ENCODE measurements around the gene METTL22. TPM values are rescaled to one million over a fixed set of nuclear protein-coding genes. Genes with fewer than 3 reads are reported as not detected.

METTL22 gene
- total RNA-seq, 2 donors from 2014 or later: 16.3 to 56.6 TPM

DNA sequence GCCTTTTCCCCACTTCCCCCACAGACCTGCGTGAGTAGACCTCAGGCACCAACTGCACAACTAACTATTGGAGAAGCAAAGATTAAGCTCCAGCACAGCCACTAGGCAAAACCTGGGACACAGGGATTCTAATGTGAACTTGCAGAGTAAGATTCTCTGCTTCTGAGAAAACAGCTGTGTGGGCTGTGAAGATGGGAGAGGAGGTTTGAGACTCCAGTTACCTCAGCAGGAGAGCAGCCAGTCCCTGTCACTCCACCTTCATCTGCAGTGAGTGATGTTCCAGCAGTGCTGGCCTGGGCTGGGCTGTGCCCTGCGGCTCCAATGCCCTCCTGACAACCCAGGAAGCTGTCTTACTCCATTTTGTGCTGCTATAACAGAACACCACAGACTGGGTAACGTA lies 34.9 kb downstream of the METTL22 start:
- no peaks in the 10 kb centered on the region for H3K9me3 ChIP-seq
- no peaks in the 10 kb centered on the region for H3K36me3 ChIP-seq
- no peak for TF ChIP-seq POLR2A (IDR thresholded peaks at IDR 0.05)
- TF ChIP-seq POLR2AphosphoS5 (IDR thresholded peaks at IDR 0.05): no peak
- TF ChIP-seq, protein P1, sequence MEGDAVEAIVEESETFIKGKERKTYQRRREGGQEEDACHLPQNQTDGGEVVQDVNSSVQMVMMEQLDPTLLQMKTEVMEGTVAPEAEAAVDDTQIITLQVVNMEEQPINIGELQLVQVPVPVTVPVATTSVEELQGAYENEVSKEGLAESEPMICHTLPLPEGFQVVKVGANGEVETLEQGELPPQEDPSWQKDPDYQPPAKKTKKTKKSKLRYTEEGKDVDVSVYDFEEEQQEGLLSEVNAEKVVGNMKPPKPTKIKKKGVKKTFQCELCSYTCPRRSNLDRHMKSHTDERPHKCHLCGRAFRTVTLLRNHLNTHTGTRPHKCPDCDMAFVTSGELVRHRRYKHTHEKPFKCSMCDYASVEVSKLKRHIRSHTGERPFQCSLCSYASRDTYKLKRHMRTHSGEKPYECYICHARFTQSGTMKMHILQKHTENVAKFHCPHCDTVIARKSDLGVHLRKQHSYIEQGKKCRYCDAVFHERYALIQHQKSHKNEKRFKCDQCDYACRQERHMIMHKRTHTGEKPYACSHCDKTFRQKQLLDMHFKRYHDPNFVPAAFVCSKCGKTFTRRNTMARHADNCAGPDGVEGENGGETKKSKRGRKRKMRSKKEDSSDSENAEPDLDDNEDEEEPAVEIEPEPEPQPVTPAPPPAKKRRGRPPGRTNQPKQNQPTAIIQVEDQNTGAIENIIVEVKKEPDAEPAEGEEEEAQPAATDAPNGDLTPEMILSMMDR (IDR thresholded peaks at IDR 0.05): no peak
- H3K27ac ChIP-seq: no peak overlapping the region
- 51% methylated on average over 3 of the region's 3 CpGs for WGBS
- H3K4me1 ChIP-seq (replicated peaks): no peaks in the 10 kb centered on the region
- no peaks in the 10 kb centered on the region for H3K27me3 ChIP-seq (replicated peaks; ENCODE audit: insufficient read depth)
- DNase-seq (ENCODE audit: low spot score): no peak
- intact Hi-C loops (cut with DNase I): no loop called here
- no peak overlapping the region for H3K4me3 ChIP-seq

DNA sequence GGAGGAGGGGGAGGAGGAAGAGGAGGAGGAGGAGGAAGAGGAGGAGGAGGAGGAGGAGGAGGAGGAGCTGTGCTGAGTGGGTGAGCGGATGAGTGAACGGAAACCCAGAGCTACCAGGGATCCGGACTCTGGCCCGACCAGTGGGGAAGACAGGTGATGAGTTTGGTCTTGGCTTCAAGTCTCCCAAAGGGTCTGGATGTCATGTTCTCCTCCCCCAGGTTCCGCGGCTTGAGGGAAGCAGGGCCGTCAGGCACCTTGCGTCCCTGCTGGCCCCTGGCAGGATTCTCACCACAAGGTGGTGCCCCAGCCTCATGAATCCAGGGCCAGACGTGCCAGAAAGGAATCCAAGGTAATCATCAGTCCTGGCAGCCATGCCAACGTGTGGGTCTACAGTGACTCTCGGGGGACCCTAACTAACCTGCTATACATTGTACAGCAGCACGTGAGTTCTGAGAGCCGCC lies 39.4 kb downstream of the METTL22 start:
- intact Hi-C loops (cut with DNase I): loop anchor here (2.0 to 5.0 kb wide), 2 partner anchors 131 to 220 kb away; no protein-coding TSS in a partner anchor
- Histone ChIP-seq H3K4me3 (no peak overlapping the region), H3K36me3 (no peaks in the 10 kb centered on the region), H3K27me3 (replicated peaks; ENCODE audit: insufficient read depth) (no peaks in the 10 kb centered on the region), H3K27ac (no peak overlapping the region), H3K9me3 (no peaks in the 10 kb centered on the region), H3K4me1 (replicated peaks) (no peaks in the 10 kb centered on the region)
- DNase-seq (ENCODE audit: low spot score): peak; percentile 61
- TF ChIP-seq POLR2AphosphoS5 (IDR thresholded peaks at IDR 0.05) (peak; percentile 55), POLR2A (IDR thresholded peaks at IDR 0.05) (no peak)
- TF ChIP-seq, protein P1 (IDR thresholded peaks at IDR 0.05): peak; percentile 43 to 85 (median 73)
- 8% methylated on average over 13 of the region's 13 CpGs for WGBS

DNA sequence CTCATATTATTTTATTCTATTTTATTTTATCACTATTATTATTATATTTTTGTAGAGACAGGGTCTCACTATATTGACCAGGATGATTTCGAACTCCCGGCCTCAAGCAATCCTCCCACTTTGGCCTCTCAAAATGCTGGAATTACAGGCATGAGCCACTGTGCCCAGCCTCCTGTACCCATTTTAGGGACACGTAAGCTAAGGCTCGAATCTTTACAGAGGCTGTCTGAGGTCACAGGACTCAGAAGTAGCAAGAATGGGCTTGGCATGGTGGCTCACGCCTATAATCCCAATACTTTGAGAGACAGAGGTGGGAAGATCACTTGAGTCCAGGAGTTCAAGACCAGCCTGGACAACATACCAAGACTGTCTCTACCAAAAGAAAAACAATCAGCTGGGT lies 40.2 kb downstream of the METTL22 start:
- 89% methylated on average over 5 of the region's 5 CpGs for WGBS
- H3K27ac ChIP-seq: no peak overlapping the region
- H3K27me3 ChIP-seq (replicated peaks; ENCODE audit: insufficient read depth): no peaks in the 10 kb centered on the region
- intact Hi-C loops (cut with DNase I): loop anchor here (2.0 to 5.0 kb wide), 2 partner anchors 131 to 219 kb away; no protein-coding TSS in a partner anchor
- no peaks in the 10 kb centered on the region for H3K36me3 ChIP-seq
- H3K9me3 ChIP-seq: no peaks in the 10 kb centered on the region
- H3K4me3 ChIP-seq: no peak overlapping the region
- no peak for TF ChIP-seq POLR2AphosphoS5 (IDR thresholded peaks at IDR 0.05)
- no peak for TF ChIP-seq POLR2A (IDR thresholded peaks at IDR 0.05)
- TF ChIP-seq, protein P1 (IDR thresholded peaks at IDR 0.05): no peak
- H3K4me1 ChIP-seq (replicated peaks): no peaks in the 10 kb centered on the region
- DNase-seq (ENCODE audit: low spot score): no peak

DNA sequence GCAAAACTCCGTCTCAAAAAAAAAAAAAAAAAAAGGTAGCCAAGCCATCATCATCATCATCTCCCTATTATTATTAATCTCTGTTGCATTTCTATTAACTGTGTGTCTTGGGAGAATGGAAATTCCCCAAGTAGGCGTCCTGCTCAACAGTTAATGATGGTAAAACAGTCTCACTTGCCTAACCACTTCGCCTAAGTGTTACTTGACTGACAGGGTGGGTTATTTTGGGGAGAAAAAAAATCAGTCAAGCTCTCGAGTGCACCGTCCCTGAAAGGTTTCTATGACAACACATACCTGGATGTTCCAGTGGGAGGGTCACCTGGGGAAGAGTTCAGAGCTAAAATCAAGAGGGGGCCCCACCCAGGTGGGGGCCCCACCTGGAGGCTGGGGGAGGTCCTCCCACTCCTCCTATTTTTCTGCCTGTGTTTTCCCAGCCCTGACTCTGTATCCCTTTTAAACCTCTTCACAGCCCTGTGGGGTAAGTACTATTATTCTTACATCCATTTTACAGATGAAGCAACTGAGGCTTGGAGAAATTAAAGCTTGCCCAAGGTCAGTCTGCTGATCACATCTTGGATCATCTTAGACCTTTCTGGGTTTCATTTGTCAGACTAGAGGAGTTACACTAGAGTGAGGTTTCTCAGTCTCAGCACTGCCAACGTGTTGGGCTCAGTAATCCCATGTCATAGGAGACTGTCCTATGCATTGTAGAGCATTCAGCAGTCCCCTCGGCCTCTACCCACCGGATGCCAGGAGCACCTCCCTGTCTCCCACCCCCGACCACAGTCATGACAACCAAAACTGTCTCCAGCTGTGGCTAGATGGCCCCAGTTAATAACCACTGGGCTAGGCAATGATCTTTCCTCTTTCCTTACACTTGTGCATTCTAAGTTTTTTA lies 41.9 kb downstream of the METTL22 start:
- H3K4me1 ChIP-seq (replicated peaks): no peaks in the 10 kb centered on the region
- no peak for TF ChIP-seq POLR2A (IDR thresholded peaks at IDR 0.05)
- no peak for TF ChIP-seq POLR2AphosphoS5 (IDR thresholded peaks at IDR 0.05)
- TF ChIP-seq, protein P1 (IDR thresholded peaks at IDR 0.05): no peak
- H3K27me3 ChIP-seq (replicated peaks; ENCODE audit: insufficient read depth): no peaks in the 10 kb centered on the region
- no peaks in the 10 kb centered on the region for H3K36me3 ChIP-seq
- H3K9me3 ChIP-seq: no peaks in the 10 kb centered on the region
- no peak for DNase-seq (ENCODE audit: low spot score)
- no peak overlapping the region for H3K4me3 ChIP-seq
- 77% methylated on average over 9 of the region's 9 CpGs for WGBS
- intact Hi-C loops (cut with DNase I): loop anchor here (5.0 kb wide), 1 partner anchor 129 kb away; no protein-coding TSS in a partner anchor
- H3K27ac ChIP-seq: no peak overlapping the region

Data from prostate gland (tissue), 2 donors.